Fibroblast of villous mesenchyme (primary cell): ENCODE data around the gene ECM2. TPM values are rescaled to one million over a fixed set of nuclear protein-coding genes. Genes with fewer than 3 reads are reported as not detected.

Experiments
- DNase-seq: peaks from one replicate; pipeline ENCODE4 v3.0.0-alpha.2; 2010; ENCODE audit warnings: low read depth
- H3K4me3 ChIP-seq: 2 replicates; pipeline ENCODE4 v1.5.1; 2011; ENCODE audit warnings: low read depth, mild to moderate bottlenecking, low read length
- CTCF ChIP-seq: IDR thresholded peaks from 2 replicates; pipeline ENCODE4 v1.5.1; 2012; ENCODE audit warnings: low read depth, mild to moderate bottlenecking, low read length; ENCODE audit not compliant: insufficient read depth
- total RNA-seq: library from RNA; depleted of rRNA; stranded (reverse); fragments of >200 nt; gene quantifications from 2 replicates; pipeline ENCODE4 v1.2.3, GENCODE V29; 2012

The ECM2 gene
- total RNA-seq, 1 donor, result 2.6 TPM

- TF ChIP-seq CTCF, result no peak
- no peak overlapping the region for H3K4me3 ChIP-seq
- no peak for DNase-seq
Observed at GRCh38 chr9:92527832-92528521, 7.8 kb downstream of the ECM2 start.

- H3K4me3 ChIP-seq, result no peak overlapping the region
- no peak for TF ChIP-seq CTCF
- DNase-seq, result no peak
Observed at GRCh38 chr9:92527291-92527828, 8.4 kb downstream of the ECM2 start.

GRCh38 chr9:92525306-92525705 is 10.5 kb downstream of the ECM2 start:
- peak; percentile 88 for DNase-seq
- no peak for TF ChIP-seq CTCF
- no peak overlapping the region for H3K4me3 ChIP-seq

GRCh38 chr9:92524881-92525280 is 10.9 kb downstream of the ECM2 start:
- TF ChIP-seq CTCF, result no peak
- DNase-seq, result no peak
- H3K4me3 ChIP-seq, result no peak overlapping the region

- no peak overlapping the region for H3K4me3 ChIP-seq
- peak; percentile 45 for DNase-seq
- no peak for TF ChIP-seq CTCF
Observed at GRCh38 chr9:92522983-92523970, 12.5 kb downstream of the ECM2 start.

GRCh38 chr9:92520837-92521236 is 15.0 kb downstream of the ECM2 start:
- H3K4me3 ChIP-seq, result no peak overlapping the region
- no peak for TF ChIP-seq CTCF
- no peak for DNase-seq
